Stimulated activated CD4-positive, alpha-beta T cell treated with anti-CD3 and anti-CD28 coated beads, TNF-alpha, amount 100 ng/mL, for 24 hours (primary cell): ENCODE measurements around the gene CDHR2.

ENCODE experiments used
- DNase-seq, 3 experiments: peaks; one replicate each; pipeline ENCODE4 v3.0.0-alpha.2; 2020; ENCODE audit warnings: low read depth in 3 of 3

CDHR2 gene

DNA sequence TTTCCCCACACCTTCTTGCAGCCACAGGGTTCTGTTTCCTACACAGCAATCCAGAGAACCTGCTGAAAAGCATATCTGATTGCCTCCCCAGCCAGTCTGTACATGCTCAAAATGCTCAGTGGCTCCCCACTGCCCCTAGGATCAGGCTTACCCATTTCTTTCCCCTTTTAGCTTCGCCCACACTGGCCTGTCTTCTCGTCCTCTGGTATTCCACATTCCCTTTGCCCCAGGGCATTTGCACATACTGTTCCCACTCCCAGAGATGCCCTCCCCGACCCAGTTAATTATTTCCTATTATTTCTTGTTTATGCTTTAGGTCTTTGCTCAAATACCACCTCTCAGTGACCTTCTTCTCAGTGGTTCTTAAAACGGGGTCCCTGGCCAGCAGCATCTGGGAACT, 91.5 kb downstream of the CDHR2 start:
- DNase-seq = no peak

DNA sequence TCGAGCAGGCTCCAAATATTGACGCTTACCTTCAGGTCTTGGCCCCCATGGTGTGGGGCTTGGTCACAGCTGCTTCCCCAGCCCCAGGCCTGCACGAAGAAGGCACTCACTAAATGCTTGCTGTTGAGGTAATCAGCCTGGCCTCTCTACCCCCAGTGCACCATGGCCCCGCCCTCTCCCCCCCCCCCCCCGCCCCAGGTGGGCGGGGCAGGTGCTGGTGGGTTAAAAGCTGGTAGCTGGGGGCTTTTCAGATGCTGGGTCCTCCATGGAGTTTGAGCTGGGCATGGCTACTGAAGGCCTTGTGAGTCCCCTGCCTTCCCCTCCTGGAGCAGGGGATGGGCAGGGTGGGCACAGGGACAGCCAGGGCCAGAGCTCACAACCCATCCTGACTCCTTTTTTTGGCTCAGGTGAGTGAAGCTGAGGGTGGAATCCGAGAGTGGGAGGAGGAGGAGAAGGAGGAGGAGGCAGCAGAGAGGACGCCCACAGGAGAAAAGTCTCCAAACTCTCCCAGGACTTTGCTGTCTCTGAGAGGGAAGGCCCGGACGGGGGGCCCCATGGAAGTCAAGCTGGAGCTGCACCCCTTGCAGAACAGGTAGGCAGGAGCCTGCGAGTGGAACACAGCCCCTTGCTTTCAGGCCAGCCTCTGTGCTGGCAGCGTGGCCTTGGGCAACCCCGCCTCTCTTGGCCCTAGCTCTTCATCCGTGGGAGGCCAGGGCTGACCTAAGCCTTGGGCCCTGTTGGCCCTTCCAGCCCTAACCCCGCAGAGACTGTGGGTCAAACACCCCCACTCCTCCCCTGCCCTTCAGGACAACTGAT, 93.7 kb downstream of the CDHR2 start:
- DNase-seq = no peak

- DNase-seq = no peak
These were observed 94.5 kb downstream of the CDHR2 start for GRCh38 chr5:176643491-176644219.

DNA sequence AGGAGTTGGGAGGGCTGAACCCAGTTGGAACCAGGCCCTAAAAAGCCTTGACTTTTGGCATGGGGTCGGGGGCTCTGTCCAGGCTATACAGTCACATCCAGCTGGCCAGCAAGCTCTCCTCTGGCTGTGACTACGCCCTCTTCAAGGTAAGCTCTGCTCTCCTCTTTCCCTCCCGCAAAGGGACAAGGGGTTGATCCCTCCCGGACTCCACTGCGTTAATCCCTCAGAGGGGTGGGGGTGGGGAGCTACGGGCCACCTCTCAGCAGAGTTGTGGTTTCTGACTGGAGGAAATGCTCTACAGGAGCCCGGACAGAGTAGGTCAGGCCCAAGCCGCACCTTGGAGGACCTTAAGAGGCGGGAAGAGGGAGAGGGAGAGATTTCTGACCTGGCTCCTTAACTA, 95.2 kb downstream of the CDHR2 start:
- DNase-seq = no peak

DNA sequence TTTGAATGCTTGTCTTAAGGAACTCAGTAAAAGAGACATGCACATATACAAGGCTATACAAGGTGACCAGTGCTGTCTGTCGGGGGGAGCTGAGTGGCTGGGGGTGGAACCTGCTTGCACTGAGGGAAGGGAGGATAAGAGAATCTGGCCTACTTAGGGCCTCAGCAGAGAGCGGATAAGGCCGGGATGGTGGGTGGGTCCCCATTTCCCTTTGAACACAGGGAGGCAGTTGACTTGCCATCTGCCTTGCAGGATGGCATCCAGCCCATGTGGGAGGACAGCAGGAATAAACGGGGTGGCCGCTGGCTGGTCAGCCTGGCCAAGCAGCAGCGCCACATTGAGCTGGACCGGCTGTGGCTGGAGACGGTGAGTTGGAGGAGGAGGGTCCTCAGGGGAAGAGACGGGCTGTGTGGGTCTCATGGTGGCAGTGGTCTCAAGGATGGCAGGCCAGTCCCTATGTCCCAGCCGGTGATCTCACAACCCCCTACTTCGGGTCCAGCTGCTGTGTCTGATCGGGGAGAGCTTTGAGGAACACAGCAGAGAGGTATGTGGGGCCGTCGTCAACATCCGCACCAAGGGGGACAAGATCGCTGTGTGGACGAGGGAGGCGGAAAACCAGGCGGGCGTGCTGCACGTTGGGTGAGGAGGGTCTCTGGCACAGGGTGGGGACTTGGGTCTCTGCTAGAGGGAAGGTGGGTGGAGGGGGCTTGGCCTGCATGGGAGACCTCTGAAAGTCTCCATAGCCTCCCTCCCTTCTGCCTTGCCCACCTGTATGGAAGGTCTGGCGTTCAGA, 95.9 kb downstream of the CDHR2 start:
- DNase-seq = no peak
